CD14-positive monocyte (primary cell): ENCODE results near the gene ANXA11. TPM values are rescaled to one million over a fixed set of nuclear protein-coding genes. Genes with fewer than 3 reads are reported as not detected.

ENCODE experiments used
- DNase-seq, 3 donors: peaks; one replicate each; pipeline ENCODE4 v3.0.0-alpha.2; 2011 to 2022
- H2AFZ ChIP-seq: 2 replicates; pipeline ENCODE4 v1.6.0; 2012; ENCODE audit warnings: mild to moderate bottlenecking, low read depth, low read length, inconsistent platforms; ENCODE audit not compliant: insufficient read depth, poor library complexity, severe bottlenecking
- H3K27ac ChIP-seq, 2 donors: 1 replicate in 1 of 2; 2 replicates in 1 of 2; pipeline ENCODE4 v1.5.1; 2012 to 2013; ENCODE audit warnings: low read length in 2 of 2, control low read depth in 1 of 2, inconsistent platforms in 1 of 2, low read depth in 1 of 2, mild to moderate bottlenecking in 1 of 2
- H3K27me3 ChIP-seq, 2 donors: one replicate each; pipeline versions ENCODE4 v1.6.0 to v1.6.1; 2011 to 2013; ENCODE audit warnings: low read length in 2 of 2; ENCODE audit not compliant: control insufficient read depth in 2 of 2, insufficient read depth in 2 of 2
- H3K36me3 ChIP-seq, 2 donors: replicated peaks in 1 of 2; 1 replicate in 1 of 2; 2 replicates in 1 of 2; pipeline versions ENCODE4 v1.5.1 to v1.6.1; 2012 to 2013; ENCODE audit warnings: low read length in 2 of 2, control low read depth in 1 of 2, inconsistent platforms in 1 of 2, mild to moderate bottlenecking in 1 of 2; ENCODE audit not compliant: insufficient read depth in 2 of 2, control insufficient read depth in 1 of 2
- H3K4me1 ChIP-seq, 2 donors: 1 replicate in 1 of 2; 2 replicates in 1 of 2; pipeline versions ENCODE4 v1.5.1 to v1.6.1; 2012 to 2013; ENCODE audit warnings: low read length in 2 of 2, control low read depth in 1 of 2, inconsistent platforms in 1 of 2, mild to moderate bottlenecking in 1 of 2, moderate library complexity in 1 of 2; ENCODE audit not compliant: insufficient read depth in 2 of 2, control insufficient read depth in 1 of 2
- H3K4me2 ChIP-seq: replicated peaks from 2 replicates; pipeline ENCODE3; 2012; ENCODE audit warnings: low read length, moderate library complexity, mild to moderate bottlenecking; ENCODE audit not compliant: poor library complexity, severe bottlenecking; ENCODE audit errors: extremely low read depth
- H3K4me3 ChIP-seq, 3 experiments: fragments of 200-600 bp in 1 of 3; sonication (generic) in 1 of 3; replicated peaks in 1 of 3; 1 replicate in 2 of 3; 2 replicates in 1 of 3; pipeline ENCODE4 v1.5.1; 2011 to 2013; ENCODE audit warnings: low read length in 3 of 3, mild to moderate bottlenecking in 3 of 3, control low read depth in 2 of 3, low read depth in 2 of 3, inconsistent platforms in 1 of 3, moderate library complexity in 1 of 3
- H3K79me2 ChIP-seq: 2 replicates; pipeline ENCODE4 v1.6.0; 2012; ENCODE audit warnings: mild to moderate bottlenecking, control low read depth, inconsistent platforms, low read length, moderate library complexity; ENCODE audit not compliant: insufficient read depth
- H3K9ac ChIP-seq: 2 replicates; pipeline ENCODE4 v1.6.0; 2017; ENCODE audit warnings: low read length, mild to moderate bottlenecking; ENCODE audit not compliant: insufficient read depth, poor library complexity, severe bottlenecking
- H3K9me3 ChIP-seq, 2 donors: replicated peaks in 1 of 2; 1 replicate in 1 of 2; 2 replicates in 1 of 2; pipeline versions ENCODE4 v1.5.1 to v1.6.1; 2012 to 2013; ENCODE audit warnings: low read length in 2 of 2, control low read depth in 1 of 2; ENCODE audit not compliant: control insufficient read depth in 1 of 2, insufficient read depth in 1 of 2
- H4K20me1 ChIP-seq: 2 replicates; pipeline ENCODE4 v1.6.0; 2012; ENCODE audit warnings: mild to moderate bottlenecking, low read length, control low read depth, moderate library complexity; ENCODE audit not compliant: insufficient read depth
- H3K27ac Mint-ChIP-seq, 7 donors: one replicate each; pipeline ENCODE4 v1.8.0; 2020; ENCODE audit warnings: mild to moderate bottlenecking in 7 of 7, mixed read lengths in 7 of 7, moderate library complexity in 6 of 7, inconsistent platforms in 2 of 7
- H3K27me3 Mint-ChIP-seq, 3 donors: one replicate each; pipeline ENCODE4 v1.8.0; 2021 to 2022; ENCODE audit warnings: low read depth in 3 of 3, mild to moderate bottlenecking in 3 of 3, mixed read lengths in 3 of 3, moderate library complexity in 3 of 3, inconsistent platforms in 1 of 3
- H3K36me3 Mint-ChIP-seq, 2 donors: one replicate each; pipeline ENCODE4 v1.8.0; 2020; ENCODE audit warnings: mixed read lengths in 2 of 2, inconsistent platforms in 1 of 2, mild to moderate bottlenecking in 1 of 2
- H3K4me1 Mint-ChIP-seq: one replicate; pipeline ENCODE4 v1.8.0; 2020; ENCODE audit warnings: mild to moderate bottlenecking, mixed read lengths
- H3K4me3 Mint-ChIP-seq, 2 donors: one replicate each; pipeline ENCODE4 v1.8.0; 2020; ENCODE audit warnings: mild to moderate bottlenecking in 2 of 2, mixed read lengths in 2 of 2, moderate library complexity in 1 of 2
- H3K9me3 Mint-ChIP-seq, 7 donors: one replicate each; pipeline ENCODE4 v1.8.0; 2020 to 2022; ENCODE audit warnings: mixed read lengths in 7 of 7, mild to moderate bottlenecking in 6 of 7, moderate library complexity in 6 of 7, inconsistent platforms in 2 of 7
- WGBS: methylation state at CpG from one replicate; pipeline ENCODE4 v1.1.5; 2013; ENCODE audit warnings: missing lambda C conversion rate; ENCODE audit not compliant: insufficient coverage; 5-methylcytosine and 5-hydroxymethylcytosine counted together
- intact Hi-C, 2 donors: fragments of 100-400 bp; cut with micrococcal nuclease; formaldehyde crosslinking; loops; one replicate each; pipeline versions ENCODE4 v1.15.0 to v1.15.1; 2023
- polyA plus RNA-seq, 3 donors: library from polyadenylated mRNA; depleted of rRNA in 1 of 3; unstranded in 2 of 3; stranded (reverse) in 1 of 3; fragments of 300-500 nt in 2 of 3; fragments of >200 nt in 1 of 3; fragmentation: Illumina TruSeq in 2 of 3; gene quantifications; 1 replicate in 2 of 3; 2 replicates in 1 of 3; pipeline ENCODE4 v1.2.3, GENCODE V29; 2012 to 2021
- TF ChIP-seq, protein P1 (sequence below): fragments of 200-600 bp; IDR thresholded peaks from one replicate; pipeline ENCODE4 v1.8.0; 2022; ENCODE audit warnings: antibody characterized with exemption, mild to moderate bottlenecking

ANXA11 gene
- polyA plus RNA-seq, 3 donors: 95.6 to 174 (median 134) TPM

DNA sequence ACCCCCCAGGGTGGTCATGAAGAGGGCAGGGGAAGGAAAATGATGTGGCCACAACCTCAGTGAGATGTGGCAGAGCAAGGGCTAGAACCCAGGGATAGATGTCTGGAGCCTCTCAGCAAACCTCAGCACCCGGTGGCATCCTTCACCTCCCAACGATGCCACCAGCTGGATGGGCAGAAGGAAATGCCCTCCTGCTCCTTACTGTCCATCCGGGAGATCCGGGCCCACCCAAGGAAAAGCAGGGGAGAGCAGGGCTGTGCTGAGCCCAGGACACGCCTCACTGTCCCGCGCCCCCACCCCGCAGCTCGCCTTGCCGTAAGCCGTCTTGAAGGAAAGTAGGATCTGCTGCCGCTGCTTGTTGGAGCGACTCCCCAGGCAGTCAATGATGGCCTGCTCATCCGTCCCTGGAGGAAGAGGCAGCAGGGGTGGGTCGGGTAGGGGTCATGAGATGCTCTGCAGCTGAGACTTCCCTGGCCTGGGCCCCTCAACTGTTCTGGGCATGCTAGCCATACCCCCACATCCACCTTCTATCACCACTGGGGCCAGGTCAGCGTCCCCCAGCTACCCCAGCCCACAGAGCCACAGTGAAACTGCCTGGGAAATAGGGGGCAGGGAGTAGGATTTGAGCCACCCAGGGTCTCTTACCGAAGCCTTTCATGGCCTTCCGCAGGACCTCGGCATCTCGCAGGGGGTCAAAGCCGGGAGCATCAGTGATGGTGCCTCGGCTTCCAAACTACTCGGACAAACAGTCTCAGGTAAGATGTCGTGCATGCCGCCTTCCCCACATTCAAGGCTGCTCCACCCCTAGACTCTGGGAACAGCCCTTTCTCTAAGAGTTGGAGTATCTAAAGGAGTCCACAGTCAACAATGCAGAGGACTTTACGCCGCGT lies 38.5 kb downstream of the ANXA11 start:
- H3K4me3 Mint-ChIP-seq: no peak overlapping the region
- H3K9me3 ChIP-seq: no peaks in the 10 kb centered on the region
- H3K9ac ChIP-seq: peak overlapping the region; percentile 59
- peak overlapping the region; percentile 96 to 98 (median 97) for H3K27ac Mint-ChIP-seq
- H3K4me2 ChIP-seq: no peak overlapping the region
- no peak overlapping the region for H3K4me3 ChIP-seq
- H3K27me3 ChIP-seq: no peaks in the 10 kb centered on the region
- H3K4me1 Mint-ChIP-seq: peaks cover 42% of the 10 kb centered on the region
- H3K27me3 Mint-ChIP-seq: peaks cover 0 to 2% (median 0%) of the 10 kb centered on the region in 3 donors
- TF ChIP-seq, protein P1, sequence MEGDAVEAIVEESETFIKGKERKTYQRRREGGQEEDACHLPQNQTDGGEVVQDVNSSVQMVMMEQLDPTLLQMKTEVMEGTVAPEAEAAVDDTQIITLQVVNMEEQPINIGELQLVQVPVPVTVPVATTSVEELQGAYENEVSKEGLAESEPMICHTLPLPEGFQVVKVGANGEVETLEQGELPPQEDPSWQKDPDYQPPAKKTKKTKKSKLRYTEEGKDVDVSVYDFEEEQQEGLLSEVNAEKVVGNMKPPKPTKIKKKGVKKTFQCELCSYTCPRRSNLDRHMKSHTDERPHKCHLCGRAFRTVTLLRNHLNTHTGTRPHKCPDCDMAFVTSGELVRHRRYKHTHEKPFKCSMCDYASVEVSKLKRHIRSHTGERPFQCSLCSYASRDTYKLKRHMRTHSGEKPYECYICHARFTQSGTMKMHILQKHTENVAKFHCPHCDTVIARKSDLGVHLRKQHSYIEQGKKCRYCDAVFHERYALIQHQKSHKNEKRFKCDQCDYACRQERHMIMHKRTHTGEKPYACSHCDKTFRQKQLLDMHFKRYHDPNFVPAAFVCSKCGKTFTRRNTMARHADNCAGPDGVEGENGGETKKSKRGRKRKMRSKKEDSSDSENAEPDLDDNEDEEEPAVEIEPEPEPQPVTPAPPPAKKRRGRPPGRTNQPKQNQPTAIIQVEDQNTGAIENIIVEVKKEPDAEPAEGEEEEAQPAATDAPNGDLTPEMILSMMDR: no peak
- intact Hi-C loops: no loop called here
- DNase-seq: no peak
- H2AFZ ChIP-seq: no peak overlapping the region
- H3K4me1 ChIP-seq: peaks cover 22 to 33% of the 10 kb centered on the region in 2 donors
- H3K36me3 Mint-ChIP-seq: peaks cover 86 to 91% of the 10 kb centered on the region in 2 donors
- H3K27ac ChIP-seq: peak overlapping the region; percentile 74 to 94
- H3K9me3 Mint-ChIP-seq: peaks cover 0 to 3% (median 0%) of the 10 kb centered on the region in 7 donors
- 98% methylated on average over 18 of the region's 28 CpGs for WGBS
- H4K20me1 ChIP-seq: peaks cover 58% of the 10 kb centered on the region
- peaks cover 32% of the 10 kb centered on the region for H3K79me2 ChIP-seq
- H3K36me3 ChIP-seq: peaks cover 65 to 94% of the 10 kb centered on the region in 2 donors

DNA sequence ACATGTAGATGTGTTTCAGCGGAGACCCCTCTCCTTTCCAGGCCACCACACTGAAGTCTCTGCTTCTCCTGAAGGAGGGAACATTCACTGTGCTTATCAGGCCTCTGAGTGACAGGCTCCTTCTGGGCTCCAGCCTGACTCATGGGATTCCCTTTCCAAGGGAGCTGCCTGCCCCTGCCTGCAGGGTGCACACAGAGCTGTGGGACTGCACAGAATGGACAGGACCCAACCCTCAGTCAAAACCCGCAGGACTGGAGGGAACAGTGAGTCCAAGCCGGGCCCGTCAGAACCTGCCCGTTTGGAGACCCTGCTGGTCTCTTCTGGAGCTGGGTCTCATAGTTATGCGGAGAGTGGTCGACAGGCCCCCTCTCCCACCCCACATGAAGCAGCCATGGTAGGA lies 40.2 kb downstream of the ANXA11 start:
- intact Hi-C loops: no loop called here
- WGBS: 93% methylated on average over 6 of the region's 7 CpGs
- Histone ChIP-seq H3K27ac (peak overlapping the region; percentile 74 to 94), H4K20me1 (peaks cover 56% of the 10 kb centered on the region), H3K36me3 (peaks cover 63 to 95% of the 10 kb centered on the region in 2 donors), H3K9me3 (no peaks in the 10 kb centered on the region), H3K4me3 (no peak overlapping the region), H2AFZ (no peak overlapping the region), H3K4me2 (no peak overlapping the region), H3K27me3 (no peaks in the 10 kb centered on the region), H3K79me2 (peaks cover 17% of the 10 kb centered on the region), H3K4me1 (peaks cover 19 to 22% of the 10 kb centered on the region in 2 donors), H3K9ac (peak overlapping the region; percentile 10)
- H3K36me3 Mint-ChIP-seq: peaks cover 90 to 91% of the 10 kb centered on the region in 2 donors
- TF ChIP-seq, protein P1: no peak
- H3K4me3 Mint-ChIP-seq: no peak overlapping the region
- peaks cover 0 to 3% (median 0%) of the 10 kb centered on the region in 7 donors for H3K9me3 Mint-ChIP-seq
- peak in 1 of 3 donors; percentile 50 for DNase-seq
- H3K27me3 Mint-ChIP-seq: peaks cover 0 to 2% (median 0%) of the 10 kb centered on the region in 3 donors
- peaks cover 34% of the 10 kb centered on the region for H3K4me1 Mint-ChIP-seq
- peak overlapping the region; percentile 96 to 98 (median 97) for H3K27ac Mint-ChIP-seq
